Esophagus mucosa (tissue), 1 donor: ENCODE measurements around the gene APCDD1L. TPM values are rescaled to one million over a fixed set of nuclear protein-coding genes. Genes with fewer than 3 reads are reported as not detected.
"Not testable (repeated sequence)": the region's sequence is repeated elsewhere in the genome, so short reads cannot be mapped to it uniquely, and the experiment has no call there.

Experiments used
- ATAC-seq: fragments of 200-7000 bp; cut with Tn5 transposase; one replicate; pipeline ENCODE4 v1.9.1; 2020
- total RNA-seq: library from RNA; stranded (reverse); gene quantifications from one replicate; pipeline ENCODE4 v1.2.4, GENCODE V29; 2023
- donor health status: DM: yes; HTN: yes; CAD: no.

Gene APCDD1L
- total RNA-seq, 1 donor from 2014 or later, result 0.16 TPM

GRCh38 chr20:58544891-58545290, 29.7 kb upstream of the APCDD1L start:
- ATAC-seq, result no peak

GRCh38 chr20:58544286-58544685, 29.1 kb upstream of the APCDD1L start:
- ATAC-seq, result no peak

GRCh38 chr20:58543274-58543673, 28.1 kb upstream of the APCDD1L start:
- no peak for ATAC-seq

- ATAC-seq, result no peak
These were observed 27.4 kb upstream of the APCDD1L start for GRCh38 chr20:58542411-58543095.

GRCh38 chr20:58542034-58542410, 26.8 kb upstream of the APCDD1L start:
- not testable (repeated sequence) for ATAC-seq

- ATAC-seq, result no peak
These were observed 23.6 kb upstream of the APCDD1L start for GRCh38 chr20:58538752-58539151.

GRCh38 chr20:58537831-58538230, 22.6 kb upstream of the APCDD1L start:
- ATAC-seq, result no peak

- ATAC-seq, result no peak
These were observed 21.1 kb upstream of the APCDD1L start for GRCh38 chr20:58536289-58536688.

GRCh38 chr20:58531657-58532056, 16.5 kb upstream of the APCDD1L start:
- ATAC-seq, result no peak

- ATAC-seq, result no peak
These were observed 15.9 kb upstream of the APCDD1L start for GRCh38 chr20:58531063-58531462.

- ATAC-seq, result no peak
These were observed 13.2 kb upstream of the APCDD1L start for GRCh38 chr20:58528412-58528811.

GRCh38 chr20:58526411-58526810, 11.2 kb upstream of the APCDD1L start:
- ATAC-seq, result no peak

GRCh38 chr20:58524814-58525213, 9.6 kb upstream of the APCDD1L start:
- no peak for ATAC-seq

- ATAC-seq, result no peak
These were observed 8.7 kb upstream of the APCDD1L start for GRCh38 chr20:58523971-58524315.

GRCh38 chr20:58523072-58523970, 8.1 kb upstream of the APCDD1L start:
- ATAC-seq, result no peak

GRCh38 chr20:58522666-58523065, 7.5 kb upstream of the APCDD1L start:
- ATAC-seq, result no peak

- ATAC-seq, result no peak
These were observed 6.6 kb upstream of the APCDD1L start for GRCh38 chr20:58521763-58522162.

GRCh38 chr20:58519940-58520712, 4.9 kb upstream of the APCDD1L start:
- no peak for ATAC-seq

- ATAC-seq, result no peak
These were observed 3.8 kb upstream of the APCDD1L start for GRCh38 chr20:58518896-58519593.

GRCh38 chr20:58518387-58518786, 3.2 kb upstream of the APCDD1L start:
- ATAC-seq, result no peak

- ATAC-seq, result peak; percentile 36
These were observed 622 bp downstream of the APCDD1L start for GRCh38 chr20:58514321-58515232.
